Panc1 (cell line): ENCODE results near the gene PPP1R14B.

Experiments used
- CTCF ChIP-seq: fragments of 450-650 bp; IDR thresholded peaks from 2 replicates; pipeline ENCODE4 v1.5.1; 2017; ENCODE audit warnings: mild to moderate bottlenecking
- POLR2AphosphoS5 ChIP-seq: IDR thresholded peaks from 2 replicates; pipeline ENCODE4 v1.6.1; 2012; ENCODE audit warnings: mild to moderate bottlenecking, low read depth, low read length, moderate library complexity
- SIN3A ChIP-seq: IDR thresholded peaks from 2 replicates; pipeline ENCODE4 v1.6.1; 2012; ENCODE audit warnings: low read depth, mild to moderate bottlenecking, low read length, moderate library complexity, borderline replicate concordance; ENCODE audit not compliant: insufficient read depth
- TCF7L2 ChIP-seq: IDR thresholded peaks from 2 replicates; pipeline ENCODE4 v1.6.1; 2011; ENCODE audit warnings: mild to moderate bottlenecking, low read depth, low read length, inconsistent platforms
- TF ChIP-seq, protein P1 (sequence below), 2 experiments: IDR thresholded peaks; 2 replicates each; pipeline ENCODE4 v1.6.1; 2011 to 2012; ENCODE audit warnings: low read depth in 2 of 2, control low read depth in 1 of 2, low read length in 1 of 2, mild to moderate bottlenecking in 1 of 2, moderate library complexity in 1 of 2; ENCODE audit not compliant: insufficient read depth in 1 of 2

- TF ChIP-seq CTCF (no peak), POLR2AphosphoS5 (no peak), SIN3A (no peak), TCF7L2 (no peak)
- TF ChIP-seq, protein P1, sequence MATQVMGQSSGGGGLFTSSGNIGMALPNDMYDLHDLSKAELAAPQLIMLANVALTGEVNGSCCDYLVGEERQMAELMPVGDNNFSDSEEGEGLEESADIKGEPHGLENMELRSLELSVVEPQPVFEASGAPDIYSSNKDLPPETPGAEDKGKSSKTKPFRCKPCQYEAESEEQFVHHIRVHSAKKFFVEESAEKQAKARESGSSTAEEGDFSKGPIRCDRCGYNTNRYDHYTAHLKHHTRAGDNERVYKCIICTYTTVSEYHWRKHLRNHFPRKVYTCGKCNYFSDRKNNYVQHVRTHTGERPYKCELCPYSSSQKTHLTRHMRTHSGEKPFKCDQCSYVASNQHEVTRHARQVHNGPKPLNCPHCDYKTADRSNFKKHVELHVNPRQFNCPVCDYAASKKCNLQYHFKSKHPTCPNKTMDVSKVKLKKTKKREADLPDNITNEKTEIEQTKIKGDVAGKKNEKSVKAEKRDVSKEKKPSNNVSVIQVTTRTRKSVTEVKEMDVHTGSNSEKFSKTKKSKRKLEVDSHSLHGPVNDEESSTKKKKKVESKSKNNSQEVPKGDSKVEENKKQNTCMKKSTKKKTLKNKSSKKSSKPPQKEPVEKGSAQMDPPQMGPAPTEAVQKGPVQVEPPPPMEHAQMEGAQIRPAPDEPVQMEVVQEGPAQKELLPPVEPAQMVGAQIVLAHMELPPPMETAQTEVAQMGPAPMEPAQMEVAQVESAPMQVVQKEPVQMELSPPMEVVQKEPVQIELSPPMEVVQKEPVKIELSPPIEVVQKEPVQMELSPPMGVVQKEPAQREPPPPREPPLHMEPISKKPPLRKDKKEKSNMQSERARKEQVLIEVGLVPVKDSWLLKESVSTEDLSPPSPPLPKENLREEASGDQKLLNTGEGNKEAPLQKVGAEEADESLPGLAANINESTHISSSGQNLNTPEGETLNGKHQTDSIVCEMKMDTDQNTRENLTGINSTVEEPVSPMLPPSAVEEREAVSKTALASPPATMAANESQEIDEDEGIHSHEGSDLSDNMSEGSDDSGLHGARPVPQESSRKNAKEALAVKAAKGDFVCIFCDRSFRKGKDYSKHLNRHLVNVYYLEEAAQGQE (IDR thresholded peaks at IDR 0.05; ENCODE audit: insufficient read depth in 1 of 2, low read depth in 2 of 2, low read length in 1 of 2) = no peak
Observed at GRCh38 chr11:64203421-64204079, 43.2 kb downstream of the PPP1R14B start.
